LNCAP (cell line): ENCODE results near the gene ZNF554.
A peak's percentile ranks its signal among the peaks of the same experiment; 100 is the strongest.

ENCODE experiments used
- TF ChIP-seq, protein P1 (sequence below): fragments of 450-650 bp; IDR thresholded peaks from 2 replicates; pipeline ENCODE4 v1.5.1; 2017; ENCODE audit warnings: mild to moderate bottlenecking

ZNF554 gene

DNA sequence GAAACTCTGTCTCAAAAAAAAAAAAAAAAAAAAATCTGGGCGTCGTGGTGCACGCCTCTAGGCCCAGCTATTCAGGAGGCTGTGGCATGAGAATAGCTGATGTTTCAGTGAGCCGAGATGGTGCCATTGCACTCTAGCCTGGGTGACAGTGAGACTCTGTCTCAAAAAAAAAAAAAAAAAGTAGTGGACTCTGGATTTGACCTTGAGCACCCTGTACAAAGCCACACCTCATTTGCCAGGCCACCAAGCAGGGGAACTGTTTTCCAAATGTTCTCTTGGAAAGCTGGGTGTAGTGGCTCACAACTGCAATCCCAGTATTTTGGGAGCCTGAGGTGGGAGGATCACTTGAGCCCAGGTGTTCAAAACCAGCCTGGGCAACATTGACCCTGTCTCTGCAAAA is 17.8 kb downstream of the ZNF554 start:
- TF ChIP-seq, protein P1, sequence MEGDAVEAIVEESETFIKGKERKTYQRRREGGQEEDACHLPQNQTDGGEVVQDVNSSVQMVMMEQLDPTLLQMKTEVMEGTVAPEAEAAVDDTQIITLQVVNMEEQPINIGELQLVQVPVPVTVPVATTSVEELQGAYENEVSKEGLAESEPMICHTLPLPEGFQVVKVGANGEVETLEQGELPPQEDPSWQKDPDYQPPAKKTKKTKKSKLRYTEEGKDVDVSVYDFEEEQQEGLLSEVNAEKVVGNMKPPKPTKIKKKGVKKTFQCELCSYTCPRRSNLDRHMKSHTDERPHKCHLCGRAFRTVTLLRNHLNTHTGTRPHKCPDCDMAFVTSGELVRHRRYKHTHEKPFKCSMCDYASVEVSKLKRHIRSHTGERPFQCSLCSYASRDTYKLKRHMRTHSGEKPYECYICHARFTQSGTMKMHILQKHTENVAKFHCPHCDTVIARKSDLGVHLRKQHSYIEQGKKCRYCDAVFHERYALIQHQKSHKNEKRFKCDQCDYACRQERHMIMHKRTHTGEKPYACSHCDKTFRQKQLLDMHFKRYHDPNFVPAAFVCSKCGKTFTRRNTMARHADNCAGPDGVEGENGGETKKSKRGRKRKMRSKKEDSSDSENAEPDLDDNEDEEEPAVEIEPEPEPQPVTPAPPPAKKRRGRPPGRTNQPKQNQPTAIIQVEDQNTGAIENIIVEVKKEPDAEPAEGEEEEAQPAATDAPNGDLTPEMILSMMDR: no peak

DNA sequence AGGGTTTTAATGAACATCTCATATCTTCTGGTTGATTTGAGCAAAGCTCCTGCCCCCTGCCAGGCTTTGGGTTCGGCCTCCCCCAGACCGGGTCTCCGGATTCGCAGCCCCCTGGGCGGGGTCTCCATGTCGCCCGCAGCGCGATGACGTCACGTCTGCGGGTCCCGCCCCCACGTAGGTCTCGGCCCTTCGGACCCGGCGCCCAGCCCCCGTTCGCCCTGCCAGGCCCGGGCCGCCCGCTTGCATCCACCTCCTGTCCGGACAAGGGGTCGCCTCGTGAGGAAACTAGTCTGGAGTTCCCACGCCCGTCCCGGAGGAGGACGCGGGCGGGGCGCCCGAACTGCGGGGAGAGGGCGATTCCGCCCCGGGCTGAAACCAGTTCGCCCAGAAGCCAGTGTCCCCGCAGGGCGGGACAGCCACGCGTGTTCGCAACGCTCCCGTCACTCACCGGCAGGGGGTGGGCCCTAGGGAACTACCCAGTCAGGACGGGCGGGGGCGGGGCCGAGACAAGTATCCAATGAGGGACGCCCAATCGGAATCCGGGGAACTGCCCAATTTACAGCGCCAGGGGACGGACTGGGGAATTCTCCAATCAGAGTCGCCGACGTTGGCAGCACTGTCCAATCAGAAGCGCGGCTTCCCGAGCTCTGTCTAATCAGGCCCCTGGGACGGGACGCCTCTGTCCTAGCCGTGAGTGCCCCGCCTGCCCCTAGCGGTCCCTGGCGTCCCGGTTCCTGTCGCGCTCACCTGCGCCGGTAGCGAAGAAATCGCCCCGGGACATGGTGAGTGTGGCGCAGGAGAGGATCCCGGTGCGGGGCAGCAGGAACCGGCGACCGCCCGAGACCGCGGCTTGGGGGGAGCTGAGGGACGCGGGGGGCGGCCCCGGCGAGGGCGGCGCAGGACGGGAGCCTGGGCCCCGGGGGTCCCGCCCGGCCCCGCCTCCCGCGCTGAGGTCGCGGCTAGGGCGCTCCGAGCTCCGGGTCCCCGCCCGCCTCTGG is 21.4 kb downstream of the ZNF554 start, which contains the start of gene ZNF555:
Gene ZNF555 (plus strand): TSS at position 682 of the 998 bp plus-strand sequence. CDS start 98 bp downstream, at position 780.
- TF ChIP-seq, protein P1: peak; percentile 42

DNA sequence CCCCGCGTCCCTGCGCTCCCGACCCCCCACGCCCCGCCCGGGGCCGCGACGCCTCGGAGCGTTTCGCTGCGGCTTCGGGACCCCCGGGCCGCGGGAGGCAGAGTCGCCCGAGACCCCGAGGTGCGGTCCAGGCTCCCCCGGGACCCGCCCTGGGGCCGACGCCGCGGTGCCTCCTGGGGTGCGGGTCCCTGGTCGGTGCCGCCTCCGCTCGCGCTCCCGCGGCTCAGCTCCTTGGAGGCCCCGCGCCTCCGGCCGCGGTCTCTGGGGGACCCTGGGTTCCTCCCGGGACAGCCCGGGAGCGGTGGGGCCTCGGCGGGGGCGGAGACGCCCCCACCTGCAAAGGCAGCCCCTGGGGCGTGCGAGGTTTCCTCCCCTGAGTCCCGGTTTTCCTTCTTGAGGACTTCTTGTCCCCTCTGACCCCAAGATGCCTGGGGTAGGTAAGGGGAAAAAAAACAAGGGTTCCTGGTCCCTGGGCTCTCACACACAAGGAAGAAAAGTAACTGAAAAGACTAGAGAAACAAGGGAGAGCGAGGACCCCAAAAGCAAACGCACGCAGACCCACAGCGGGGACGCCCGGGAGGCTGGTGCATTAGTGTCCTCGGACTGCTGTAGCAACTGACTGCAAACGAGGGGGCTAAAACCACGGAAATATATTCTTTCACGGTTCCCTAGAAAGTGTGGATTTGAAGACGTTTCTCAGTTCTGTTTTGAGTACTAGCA is 22.3 kb downstream of the ZNF554 start:
- TF ChIP-seq, protein P1: no peak

DNA sequence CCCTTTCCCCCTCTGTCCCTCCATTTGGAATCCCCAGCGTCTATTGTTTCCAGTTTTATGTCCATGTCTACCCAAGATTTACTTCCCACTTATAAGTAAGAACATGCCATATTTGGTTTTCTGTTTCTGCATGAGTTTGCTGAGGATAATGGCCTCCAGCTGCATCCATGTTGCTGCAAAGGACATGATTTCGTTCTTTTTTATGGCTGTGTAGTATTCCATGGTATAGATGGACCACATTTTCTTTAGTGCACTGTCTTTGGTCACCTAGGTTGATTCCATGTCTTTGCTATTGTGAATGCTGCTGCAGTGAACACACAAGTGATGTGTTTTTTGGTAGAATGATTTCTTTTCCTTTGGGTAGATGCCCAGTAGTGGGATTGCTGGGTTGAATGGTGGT is 25.4 kb downstream of the ZNF554 start:
- TF ChIP-seq, protein P1: no peak

DNA sequence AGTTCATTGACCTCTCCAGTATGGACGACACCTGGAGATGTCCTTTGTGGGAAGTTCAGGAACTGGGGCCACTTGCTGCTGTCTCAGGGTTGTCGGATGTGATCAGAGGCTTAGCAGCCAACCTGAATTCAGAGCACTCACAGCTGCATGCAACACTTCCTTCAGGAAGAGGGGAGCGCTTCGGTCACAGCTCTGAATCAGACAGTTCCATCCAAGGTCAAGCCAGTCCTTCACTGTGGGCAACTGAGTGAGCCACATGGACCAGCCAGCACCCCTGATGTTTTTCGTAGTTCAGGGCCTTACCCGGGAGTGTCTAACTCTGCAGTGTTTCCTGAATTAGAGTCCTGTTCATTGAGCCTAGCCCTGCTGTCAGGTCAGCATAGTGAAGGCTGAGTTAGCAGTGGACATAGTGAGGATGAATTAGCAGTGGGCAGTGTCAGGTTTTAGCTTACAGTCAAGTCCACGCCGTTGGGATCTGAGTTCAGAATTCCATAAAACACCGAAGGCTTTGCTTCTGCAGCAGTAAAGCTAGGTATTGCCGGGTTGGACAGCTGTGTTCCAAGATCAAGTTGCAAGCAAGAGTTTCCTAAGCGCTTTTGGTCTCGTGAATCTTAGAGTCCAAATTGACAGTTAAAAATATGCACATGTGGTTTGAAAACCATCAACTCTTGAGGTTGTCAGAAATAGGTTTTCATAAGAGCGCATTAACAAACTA is 26.7 kb downstream of the ZNF554 start:
- TF ChIP-seq, protein P1: no peak

DNA sequence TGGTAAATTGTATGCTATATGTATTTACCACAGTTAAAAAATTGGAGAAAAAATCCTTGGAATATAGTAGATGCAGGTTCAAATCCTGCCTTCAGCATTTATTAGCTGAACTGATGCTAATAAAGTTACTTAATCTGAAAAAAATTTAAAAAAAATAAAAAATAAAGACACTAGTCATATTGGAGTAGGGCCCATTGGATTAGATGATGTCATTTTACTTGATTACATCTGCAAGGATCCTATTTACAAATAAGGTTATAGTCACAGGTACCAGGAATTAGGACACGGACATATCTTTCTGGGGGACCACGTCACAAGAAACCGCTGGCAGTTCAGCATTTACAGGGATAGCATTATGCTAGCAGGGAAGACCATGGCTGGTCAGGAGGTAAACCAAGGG is 27.8 kb downstream of the ZNF554 start:
- TF ChIP-seq, protein P1: no peak

DNA sequence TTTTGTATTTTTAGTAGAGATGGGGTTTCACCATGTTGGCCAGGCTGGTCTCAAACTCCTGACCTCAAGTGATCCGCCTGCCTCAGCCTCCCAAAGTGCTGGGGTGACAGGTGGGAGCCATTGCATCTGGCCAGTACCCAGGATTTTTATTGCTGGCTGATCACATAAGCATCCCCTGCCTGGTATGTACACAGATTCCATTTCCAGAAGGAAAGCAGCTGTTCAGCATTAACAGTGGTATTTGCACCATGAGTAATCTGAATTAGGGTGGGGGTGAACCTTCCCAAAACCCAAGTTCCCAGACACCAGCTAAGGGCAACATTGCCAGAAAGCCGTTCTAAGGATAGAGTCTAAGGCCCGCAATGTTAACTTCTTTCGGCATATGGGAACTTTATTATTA is 28.9 kb downstream of the ZNF554 start:
- TF ChIP-seq, protein P1: no peak
